BJ (cell line): ENCODE results near the gene BDH2. TPM values are rescaled to one million over a fixed set of nuclear protein-coding genes. Genes with fewer than 3 reads are reported as not detected.

Source experiments
- CTCF ChIA-PET: fragments of 350-600 bp; formaldehyde crosslinking; extraction: SDS; loops from one replicate; lab custom pipeline; 2021; ENCODE audit warnings: antibody characterized with exemption, inconsistent platforms; lab: Yijun Ruan, JAX
- POLR2A ChIA-PET: fragments of 300-600 bp; sonication (Branson Sonifier 250); formaldehyde crosslinking; extraction: SDS; loops from one replicate; lab custom pipeline; 2021; ENCODE audit warnings: antibody characterized with exemption; lab: Charles Lee
- DNase-seq: peaks from one replicate; pipeline ENCODE4 v3.0.0-alpha.2; 2011; ENCODE audit warnings: low read depth
- H3K27me3 ChIP-seq: 2 replicates; pipeline ENCODE4 v1.6.0; 2011; ENCODE audit warnings: low read length; ENCODE audit not compliant: control insufficient read depth, insufficient read depth
- H3K36me3 ChIP-seq: 2 replicates; pipeline ENCODE4 v1.5.1; 2011; ENCODE audit warnings: low read length; ENCODE audit not compliant: control insufficient read depth, insufficient read depth
- H3K4me3 ChIP-seq: 2 replicates; pipeline ENCODE4 v1.5.1; 2011; ENCODE audit warnings: low read depth, mild to moderate bottlenecking, control low read depth, low read length
- CTCF ChIP-seq: IDR thresholded peaks from 2 replicates; pipeline ENCODE4 v1.5.1; 2011; ENCODE audit warnings: low read depth, mild to moderate bottlenecking, control low read depth, inconsistent platforms, low read length, moderate library complexity; ENCODE audit not compliant: insufficient read depth
- polyA plus RNA-seq: library from polyadenylated mRNA; depleted of rRNA; stranded (reverse); fragments of >200 nt; gene quantifications from 2 replicates; pipeline ENCODE4 v1.2.3, GENCODE V29; 2011

Gene BDH2
- polyA plus RNA-seq, 1 experiment, result 41.6 TPM

- Histone ChIP-seq H3K27me3 (no peaks in the 10 kb centered on the region), H3K4me3 (no peak overlapping the region), H3K36me3 (no peaks in the 10 kb centered on the region)
- ChIA-PET POLR2A (no interaction called here), CTCF (interaction anchor here (1.3 to 2.0 kb wide), 2 partner anchors 9 to 485 kb away, joined by 3 to 5 read pairs; no protein-coding TSS in a partner anchor)
- no peak for DNase-seq
- no peak for TF ChIP-seq CTCF
These were observed 6.1 kb upstream of the BDH2 start for GRCh38 chr4:103105558-103106356.

- POLR2A ChIA-PET, result no interaction called here
- Histone ChIP-seq H3K36me3 (no peaks in the 10 kb centered on the region), H3K27me3 (no peaks in the 10 kb centered on the region), H3K4me3 (no peak overlapping the region)
- no peak for DNase-seq
- TF ChIP-seq CTCF, result no peak
- CTCF ChIA-PET, result interaction anchor here (1.1 kb wide), 1 partner anchor 43 kb away, joined by 3 read pairs; no protein-coding TSS in a partner anchor
These were observed 5.3 kb upstream of the BDH2 start for GRCh38 chr4:103104886-103105285.

- POLR2A ChIA-PET, result no interaction called here
- no peak for TF ChIP-seq CTCF
- Histone ChIP-seq H3K4me3 (no peak overlapping the region), H3K27me3 (no peaks in the 10 kb centered on the region), H3K36me3 (no peaks in the 10 kb centered on the region)
- DNase-seq, result no peak
- CTCF ChIA-PET, result interaction anchor here (0.7 to 2.5 kb wide), 7 partner anchors 10 to 680 kb away, joined by 3 to 14 read pairs (median 4); no protein-coding TSS in a partner anchor
These were observed 1.1 kb upstream of the BDH2 start for GRCh38 chr4:103100691-103101090.

- ChIA-PET CTCF (interaction anchor here (1.0 to 2.5 kb wide), 16 partner anchors 8 to 1051 kb away, joined by 3 to 14 read pairs (median 5); partner anchors contain the start of gene SLC9B2), POLR2A (no interaction called here)
- no peaks in the 10 kb centered on the region for H3K36me3 ChIP-seq
- no peak for DNase-seq
- no peak for TF ChIP-seq CTCF
- H3K27me3 ChIP-seq, result no peaks in the 10 kb centered on the region
- H3K4me3 ChIP-seq, result peak overlapping the region; percentile 46
These were observed 736 bp downstream of the BDH2 start for GRCh38 chr4:103098756-103099440.

GRCh38 chr4:103098341-103098740 is 1.3 kb downstream of the BDH2 start:
- ChIA-PET CTCF (interaction anchor here (1.5 to 2.4 kb wide), 4 partner anchors 11 to 668 kb away, joined by 4 to 8 read pairs (median 6); partner anchors contain the start of gene SLC9B2), POLR2A (no interaction called here)
- no peak for TF ChIP-seq CTCF
- H3K27me3 ChIP-seq, result no peaks in the 10 kb centered on the region
- DNase-seq, result no peak
- H3K4me3 ChIP-seq, result peak overlapping the region; percentile 46; the same call in 1 of the 2 replicates
- no peaks in the 10 kb centered on the region for H3K36me3 ChIP-seq
